ENCODE data around the gene SLC39A11. TPM values are rescaled to one million over a fixed set of nuclear protein-coding genes. Genes with fewer than 3 reads are reported as not detected.
"Not testable (repeated sequence)": the region's sequence is repeated elsewhere in the genome, so short reads cannot be mapped to it uniquely, and the experiment has no call there.

SLC39A11 gene
- total RNA-seq, 1 experiment from 2014 or later: 18.9 TPM

- TF ChIP-seq, protein P1, sequence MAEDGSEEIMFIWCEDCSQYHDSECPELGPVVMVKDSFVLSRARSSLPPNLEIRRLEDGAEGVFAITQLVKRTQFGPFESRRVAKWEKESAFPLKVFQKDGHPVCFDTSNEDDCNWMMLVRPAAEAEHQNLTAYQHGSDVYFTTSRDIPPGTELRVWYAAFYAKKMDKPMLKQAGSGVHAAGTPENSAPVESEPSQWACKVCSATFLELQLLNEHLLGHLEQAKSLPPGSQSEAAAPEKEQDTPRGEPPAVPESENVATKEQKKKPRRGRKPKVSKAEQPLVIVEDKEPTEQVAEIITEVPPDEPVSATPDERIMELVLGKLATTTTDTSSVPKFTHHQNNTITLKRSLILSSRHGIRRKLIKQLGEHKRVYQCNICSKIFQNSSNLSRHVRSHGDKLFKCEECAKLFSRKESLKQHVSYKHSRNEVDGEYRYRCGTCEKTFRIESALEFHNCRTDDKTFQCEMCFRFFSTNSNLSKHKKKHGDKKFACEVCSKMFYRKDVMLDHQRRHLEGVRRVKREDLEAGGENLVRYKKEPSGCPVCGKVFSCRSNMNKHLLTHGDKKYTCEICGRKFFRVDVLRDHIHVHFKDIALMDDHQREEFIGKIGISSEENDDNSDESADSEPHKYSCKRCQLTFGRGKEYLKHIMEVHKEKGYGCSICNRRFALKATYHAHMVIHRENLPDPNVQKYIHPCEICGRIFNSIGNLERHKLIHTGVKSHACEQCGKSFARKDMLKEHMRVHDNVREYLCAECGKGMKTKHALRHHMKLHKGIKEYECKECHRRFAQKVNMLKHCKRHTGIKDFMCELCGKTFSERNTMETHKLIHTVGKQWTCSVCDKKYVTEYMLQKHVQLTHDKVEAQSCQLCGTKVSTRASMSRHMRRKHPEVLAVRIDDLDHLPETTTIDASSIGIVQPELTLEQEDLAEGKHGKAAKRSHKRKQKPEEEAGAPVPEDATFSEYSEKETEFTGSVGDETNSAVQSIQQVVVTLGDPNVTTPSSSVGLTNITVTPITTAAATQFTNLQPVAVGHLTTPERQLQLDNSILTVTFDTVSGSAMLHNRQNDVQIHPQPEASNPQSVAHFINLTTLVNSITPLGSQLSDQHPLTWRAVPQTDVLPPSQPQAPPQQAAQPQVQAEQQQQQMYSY (CRISPR knock-in tag; IDR thresholded peaks at IDR 0.05): no peak
- TF ChIP-seq RELA (CRISPR knock-in tag; IDR thresholded peaks at IDR 0.05; ENCODE audit: borderline replicate concordance): no peak
Observed at GRCh38 chr17:72829883-72830282, 262.6 kb downstream of the SLC39A11 start (continued).

GRCh38 chr17:72826602-72827001 is 265.9 kb downstream of the SLC39A11 start:
- H3K27ac Mint-ChIP-seq: no peak overlapping the region
- H3K27me3 Mint-ChIP-seq (ENCODE audit: low read depth): no peaks in the 10 kb centered on the region; the same call in 1 of the 2 replicates
- CTCF ChIA-PET: interaction anchor here (0.6 kb wide), 1 partner anchor 1827 kb away, joined by 3 read pairs; no protein-coding TSS in a partner anchor
- no peak overlapping the region for H3K4me3 Mint-ChIP-seq
- peaks cover 32% of the 10 kb centered on the region for H3K36me3 Mint-ChIP-seq
- no peaks in the 10 kb centered on the region for H3K4me1 Mint-ChIP-seq
- no peak for DNase-seq (ENCODE audit: low spot score)
- ATAC-seq: no peak
- POLR2A ChIA-PET: no interaction called here
- TF ChIP-seq, protein P2, sequence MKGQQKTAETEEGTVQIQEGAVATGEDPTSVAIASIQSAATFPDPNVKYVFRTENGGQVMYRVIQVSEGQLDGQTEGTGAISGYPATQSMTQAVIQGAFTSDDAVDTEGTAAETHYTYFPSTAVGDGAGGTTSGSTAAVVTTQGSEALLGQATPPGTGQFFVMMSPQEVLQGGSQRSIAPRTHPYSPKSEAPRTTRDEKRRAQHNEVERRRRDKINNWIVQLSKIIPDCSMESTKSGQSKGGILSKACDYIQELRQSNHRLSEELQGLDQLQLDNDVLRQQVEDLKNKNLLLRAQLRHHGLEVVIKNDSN (CRISPR knock-in tag; IDR thresholded peaks at IDR 0.05): no peak
- TF ChIP-seq AR (CRISPR knock-in tag; IDR thresholded peaks at IDR 0.05) (no peak), JUN (CRISPR knock-in tag; IDR thresholded peaks at IDR 0.05) (no peak)
- TF ChIP-seq, protein P3, sequence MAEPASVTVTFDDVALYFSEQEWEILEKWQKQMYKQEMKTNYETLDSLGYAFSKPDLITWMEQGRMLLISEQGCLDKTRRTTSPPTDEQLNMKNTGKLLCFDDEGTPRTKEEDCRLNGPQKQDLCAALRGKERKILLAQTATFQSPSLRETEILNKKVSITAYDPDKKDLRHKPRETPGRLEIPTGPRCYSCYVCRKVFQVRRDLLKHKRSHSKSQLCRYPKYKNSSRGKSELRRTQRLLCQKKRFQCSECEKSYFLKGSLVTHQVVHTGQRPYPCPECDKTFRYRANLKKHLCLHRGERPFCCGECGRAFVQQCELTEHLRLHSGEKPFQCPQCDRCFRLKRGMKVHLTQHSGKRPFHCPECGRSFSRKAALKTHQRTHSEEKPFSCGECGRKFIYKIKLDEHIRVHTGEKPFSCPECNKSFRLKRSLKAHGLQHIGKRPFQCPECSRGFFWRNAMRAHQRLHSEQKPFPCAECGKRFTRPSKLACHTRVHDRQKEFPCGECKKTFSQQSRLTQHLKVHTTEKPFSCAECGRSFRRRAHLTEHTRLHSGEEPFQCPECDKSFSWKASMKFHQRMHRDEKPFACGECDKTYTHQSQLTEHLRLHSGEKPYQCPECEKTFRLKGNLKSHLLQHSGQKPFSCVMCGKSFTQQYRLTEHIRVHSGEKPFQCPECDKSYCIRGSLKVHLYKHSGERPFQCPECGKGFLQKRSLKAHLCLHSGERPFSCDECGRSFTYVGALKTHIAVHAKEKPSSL (CRISPR knock-in tag; conservative IDR thresholded peaks at IDR 0.05): no peak
- TF ChIP-seq, protein P4, sequence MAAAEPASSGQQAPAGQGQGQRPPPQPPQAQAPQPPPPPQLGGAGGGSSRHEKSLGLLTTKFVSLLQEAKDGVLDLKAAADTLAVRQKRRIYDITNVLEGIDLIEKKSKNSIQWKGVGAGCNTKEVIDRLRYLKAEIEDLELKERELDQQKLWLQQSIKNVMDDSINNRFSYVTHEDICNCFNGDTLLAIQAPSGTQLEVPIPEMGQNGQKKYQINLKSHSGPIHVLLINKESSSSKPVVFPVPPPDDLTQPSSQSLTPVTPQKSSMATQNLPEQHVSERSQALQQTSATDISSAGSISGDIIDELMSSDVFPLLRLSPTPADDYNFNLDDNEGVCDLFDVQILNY (CRISPR knock-in tag; IDR thresholded peaks at IDR 0.05): no peak
- TF ChIP-seq, protein P5, sequence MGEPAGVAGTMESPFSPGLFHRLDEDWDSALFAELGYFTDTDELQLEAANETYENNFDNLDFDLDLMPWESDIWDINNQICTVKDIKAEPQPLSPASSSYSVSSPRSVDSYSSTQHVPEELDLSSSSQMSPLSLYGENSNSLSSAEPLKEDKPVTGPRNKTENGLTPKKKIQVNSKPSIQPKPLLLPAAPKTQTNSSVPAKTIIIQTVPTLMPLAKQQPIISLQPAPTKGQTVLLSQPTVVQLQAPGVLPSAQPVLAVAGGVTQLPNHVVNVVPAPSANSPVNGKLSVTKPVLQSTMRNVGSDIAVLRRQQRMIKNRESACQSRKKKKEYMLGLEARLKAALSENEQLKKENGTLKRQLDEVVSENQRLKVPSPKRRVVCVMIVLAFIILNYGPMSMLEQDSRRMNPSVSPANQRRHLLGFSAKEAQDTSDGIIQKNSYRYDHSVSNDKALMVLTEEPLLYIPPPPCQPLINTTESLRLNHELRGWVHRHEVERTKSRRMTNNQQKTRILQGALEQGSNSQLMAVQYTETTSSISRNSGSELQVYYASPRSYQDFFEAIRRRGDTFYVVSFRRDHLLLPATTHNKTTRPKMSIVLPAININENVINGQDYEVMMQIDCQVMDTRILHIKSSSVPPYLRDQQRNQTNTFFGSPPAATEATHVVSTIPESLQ (CRISPR knock-in tag; IDR thresholded peaks at IDR 0.05): no peak
- peaks cover 41% of the 10 kb centered on the region for H3K9me3 Mint-ChIP-seq

DNA sequence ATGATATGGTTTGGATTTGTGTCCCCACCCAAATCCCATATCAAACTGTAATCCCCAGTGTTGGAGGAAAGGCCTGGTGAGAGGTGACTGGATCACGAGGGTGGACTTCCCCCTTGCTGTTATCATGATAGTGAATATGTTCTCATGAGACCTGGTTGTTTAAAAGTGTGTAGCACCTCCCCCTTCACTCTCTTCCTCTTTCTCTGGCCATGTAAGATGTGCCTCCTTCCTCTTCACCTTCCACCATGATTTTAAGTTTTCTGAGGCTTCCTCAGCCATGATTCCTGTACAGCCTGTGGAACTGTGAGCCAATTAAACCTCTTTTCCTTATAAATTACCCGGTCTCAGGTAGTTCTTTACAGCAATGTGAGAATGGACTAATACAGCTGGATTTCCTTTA is 266.4 kb downstream of the SLC39A11 start:
- H3K4me1 Mint-ChIP-seq; POLR2A ChIA-PET; CTCF ChIA-PET; H3K27me3 Mint-ChIP-seq (ENCODE audit: low read depth); DNase-seq (ENCODE audit: low spot score); ATAC-seq; H3K4me3 Mint-ChIP-seq; H3K27ac Mint-ChIP-seq: not testable (repeated sequence)
- Mint-ChIP-seq H3K36me3 (peaks cover 32% of the 10 kb centered on the region), H3K9me3 (peaks cover 41% of the 10 kb centered on the region)
